NCI-H128 (cell line): ENCODE measurements around the gene HDLBP.

ENCODE experiments used
- DNase-seq: peaks from one replicate; lab custom pipeline; 2025; ENCODE audit not compliant: unreplicated experiment; lab: John Stamatoyannopoulos, UW

Gene HDLBP

GRCh38 chr2:241258505-241259280 lies 56.8 kb downstream of the HDLBP start:
- no peak for DNase-seq

- DNase-seq = no peak
Observed at GRCh38 chr2:241257419-241258032, 57.9 kb downstream of the HDLBP start.

- DNase-seq = no peak
Observed at GRCh38 chr2:241256168-241256545, 59.3 kb downstream of the HDLBP start.

- no peak for DNase-seq
Observed at GRCh38 chr2:241255542-241256167, 59.8 kb downstream of the HDLBP start.

GRCh38 chr2:241254904-241255351 lies 60.5 kb downstream of the HDLBP start:
- DNase-seq = no peak

GRCh38 chr2:241252778-241253475 lies 62.5 kb downstream of the HDLBP start:
- DNase-seq = no peak

- DNase-seq = no peak
Observed at GRCh38 chr2:241249654-241250053, 65.8 kb downstream of the HDLBP start.

- DNase-seq = no peak
Observed at GRCh38 chr2:241248897-241249296, 66.6 kb downstream of the HDLBP start.

GRCh38 chr2:241248289-241248688 lies 67.2 kb downstream of the HDLBP start:
- DNase-seq = no peak

- no peak for DNase-seq
Observed at GRCh38 chr2:241244368-241244767, 71.1 kb downstream of the HDLBP start.

- no peak for DNase-seq
Observed at GRCh38 chr2:241242306-241242705, 73.2 kb downstream of the HDLBP start.

GRCh38 chr2:241241669-241242068 lies 73.8 kb downstream of the HDLBP start:
- DNase-seq = no peak

GRCh38 chr2:241240320-241241004 lies 75.0 kb downstream of the HDLBP start:
- DNase-seq = no peak

- no peak for DNase-seq
Observed at GRCh38 chr2:241239552-241240202, 75.8 kb downstream of the HDLBP start.

GRCh38 chr2:241238693-241239198 lies 76.7 kb downstream of the HDLBP start:
- no peak for DNase-seq

GRCh38 chr2:241237949-241238371 lies 77.5 kb downstream of the HDLBP start:
- no peak for DNase-seq

GRCh38 chr2:241237047-241237446 lies 78.4 kb downstream of the HDLBP start:
- no peak for DNase-seq

GRCh38 chr2:241235859-241236593 lies 79.4 kb downstream of the HDLBP start:
- no peak for DNase-seq

- no peak for DNase-seq
Observed at GRCh38 chr2:241234962-241235740, 80.3 kb downstream of the HDLBP start.
